Measurements from ENCODE around the gene NXN.
"Not testable (repeated sequence)": the region's sequence is repeated elsewhere in the genome, so short reads cannot be mapped to it uniquely, and the experiment has no call there.

NXN gene

DNA sequence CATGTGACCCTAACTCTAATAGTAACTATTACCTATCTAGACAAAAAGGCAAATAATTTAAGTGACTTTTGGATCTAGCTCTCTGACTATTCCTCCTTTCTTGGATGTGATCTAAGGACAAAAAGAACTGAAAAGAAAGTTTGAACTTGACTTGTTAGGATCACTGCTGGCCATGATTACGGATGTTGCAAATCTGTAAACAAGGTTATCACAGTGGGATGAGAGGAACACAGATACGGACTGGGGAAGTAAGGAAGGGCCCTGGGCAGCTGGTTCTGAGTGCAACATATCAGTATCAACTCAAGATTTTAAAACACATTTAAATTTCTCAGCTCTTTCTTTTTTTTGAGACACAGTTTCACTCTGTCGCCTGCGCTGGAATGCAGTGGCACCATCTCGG lies 118.8 kb downstream of the NXN start:
- DNase-seq (ENCODE audit: low spot score) = no peak

DNA sequence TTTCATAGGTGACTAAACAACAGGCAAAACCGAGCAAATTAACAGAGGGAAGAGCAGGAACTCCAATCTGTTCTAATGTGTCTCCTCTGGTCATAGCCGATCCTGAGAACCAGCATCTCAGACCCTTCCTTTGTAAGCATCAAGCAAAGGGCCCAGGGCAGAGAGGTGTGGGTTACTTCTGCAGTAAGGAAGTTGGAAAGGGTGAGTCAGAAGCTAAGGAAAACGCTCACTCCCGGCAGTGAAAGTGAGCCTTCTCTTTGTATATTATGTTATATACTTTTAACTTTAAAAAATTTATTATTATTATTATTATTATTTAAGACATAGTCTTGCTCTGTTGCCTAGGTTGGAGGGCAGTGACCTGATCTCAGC lies 119.8 kb downstream of the NXN start:
- DNase-seq (ENCODE audit: low spot score) = no peak

DNA sequence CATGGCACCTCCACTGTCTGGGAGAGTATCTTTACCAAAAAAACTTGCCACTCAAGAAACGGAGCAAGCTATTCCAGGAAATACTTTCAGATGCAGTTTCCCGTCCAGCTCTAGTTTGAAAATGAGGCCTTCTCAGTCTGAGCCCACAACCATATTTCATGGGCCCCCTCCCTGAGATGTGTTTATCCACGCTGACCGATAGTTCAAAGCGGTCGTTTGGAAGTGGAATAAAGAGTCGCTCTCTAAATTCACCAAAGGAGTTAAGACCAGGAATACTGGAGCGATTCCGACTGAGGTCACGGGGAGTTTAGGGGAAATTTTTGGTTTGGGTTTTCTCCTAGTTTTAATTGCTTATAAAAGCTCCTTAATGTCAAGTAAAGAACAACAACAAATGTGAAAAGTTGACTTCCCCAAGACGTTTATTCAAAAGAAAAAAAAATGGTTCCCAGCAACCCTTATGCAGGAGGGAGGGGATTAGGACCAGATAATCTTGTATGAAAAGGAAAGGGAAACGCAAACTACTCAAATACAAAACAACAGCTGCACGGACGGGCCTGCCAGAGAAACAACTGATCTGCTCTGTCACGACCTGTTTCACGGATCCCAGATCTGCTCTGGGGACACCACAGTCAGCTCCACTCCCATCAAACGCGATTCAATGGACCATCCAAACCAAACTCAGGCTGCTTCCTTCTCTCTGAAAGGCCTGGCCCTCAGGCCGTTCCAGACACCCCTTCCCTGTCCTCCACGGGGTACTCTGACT lies 120.3 kb downstream of the NXN start:
- no peak for DNase-seq (ENCODE audit: low spot score)

DNA sequence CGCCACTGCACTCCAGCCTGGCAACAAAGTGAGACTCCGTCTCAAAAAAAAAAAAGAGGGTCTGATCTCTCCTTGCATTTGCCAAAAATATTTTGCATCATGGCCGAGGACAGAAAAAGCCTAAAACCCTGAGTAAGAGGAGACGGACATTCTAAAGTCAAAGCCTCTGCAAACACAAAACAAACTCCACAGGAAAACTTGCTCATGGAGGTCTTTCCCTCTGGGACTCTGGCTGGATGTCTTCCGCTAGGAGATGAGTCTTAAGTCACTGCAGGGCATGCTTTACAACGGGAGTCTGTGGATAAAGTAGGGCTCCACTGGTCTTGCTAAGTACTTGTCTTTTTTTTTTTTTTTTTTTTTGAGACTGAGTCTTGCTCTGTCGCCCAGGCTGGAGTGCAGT lies 123.4 kb downstream of the NXN start:
- DNase-seq (ENCODE audit: low spot score) = no peak

DNA sequence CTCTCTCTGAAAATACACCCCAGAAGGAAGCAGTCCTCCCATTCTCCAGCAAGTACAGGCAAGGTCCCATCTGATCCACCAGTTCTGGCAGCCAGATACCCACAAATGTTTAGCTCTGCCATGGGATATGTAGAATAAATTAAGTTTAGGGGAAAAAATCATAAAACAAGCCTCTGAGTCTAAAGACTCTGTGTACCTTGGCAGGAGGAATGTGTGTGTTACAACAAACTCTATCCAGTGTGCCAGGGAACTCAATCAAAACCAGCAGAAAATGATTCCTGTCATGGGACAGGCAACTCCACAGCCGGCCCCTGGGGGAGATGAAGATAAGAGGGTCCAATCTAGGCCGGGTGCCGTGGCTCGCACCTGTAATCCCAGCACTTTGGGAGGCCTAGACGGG lies 124.0 kb downstream of the NXN start:
- no peak for DNase-seq (ENCODE audit: low spot score)

DNA sequence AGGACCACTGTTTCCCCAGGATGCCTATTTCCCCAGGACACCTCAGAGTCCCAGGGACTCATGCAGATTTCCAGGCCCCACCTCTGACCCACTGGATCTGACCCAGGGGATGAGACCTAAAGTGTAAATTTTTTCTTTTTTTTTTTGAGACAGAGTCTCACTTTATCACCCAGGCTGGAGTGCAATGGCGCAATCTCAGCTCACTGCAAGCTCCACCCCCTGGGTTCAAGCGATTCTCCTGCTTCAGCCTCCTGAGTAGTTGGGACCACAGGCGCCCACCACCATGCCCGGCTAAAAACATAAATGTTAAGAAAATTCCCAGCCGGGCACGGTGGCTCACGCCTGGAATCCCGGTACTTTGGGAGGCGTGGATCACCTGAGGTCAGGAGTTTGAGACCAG lies 126.7 kb downstream of the NXN start:
- not testable (repeated sequence) for DNase-seq (ENCODE audit: low spot score)

DNA sequence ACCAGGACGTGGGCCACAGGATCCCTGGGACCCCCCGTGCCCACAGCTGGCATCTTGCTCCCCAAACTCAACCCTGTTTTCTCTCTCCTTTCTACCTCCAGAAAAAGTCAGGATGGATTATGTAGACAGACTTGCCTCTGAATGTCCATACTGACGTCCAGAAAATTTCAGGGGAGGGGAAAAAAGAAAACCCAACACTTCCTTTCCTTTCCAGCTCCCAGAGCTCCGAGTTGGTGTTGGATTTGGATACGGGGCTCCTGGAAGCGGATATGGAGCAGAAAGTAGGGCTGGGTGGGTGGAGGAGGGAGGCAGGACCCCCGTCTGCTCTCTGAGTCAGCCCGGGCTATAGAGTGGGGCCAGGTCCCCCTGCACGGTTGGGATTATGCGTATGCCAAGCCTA lies 127.2 kb downstream of the NXN start:
- no peak for DNase-seq (ENCODE audit: low spot score)

DNA sequence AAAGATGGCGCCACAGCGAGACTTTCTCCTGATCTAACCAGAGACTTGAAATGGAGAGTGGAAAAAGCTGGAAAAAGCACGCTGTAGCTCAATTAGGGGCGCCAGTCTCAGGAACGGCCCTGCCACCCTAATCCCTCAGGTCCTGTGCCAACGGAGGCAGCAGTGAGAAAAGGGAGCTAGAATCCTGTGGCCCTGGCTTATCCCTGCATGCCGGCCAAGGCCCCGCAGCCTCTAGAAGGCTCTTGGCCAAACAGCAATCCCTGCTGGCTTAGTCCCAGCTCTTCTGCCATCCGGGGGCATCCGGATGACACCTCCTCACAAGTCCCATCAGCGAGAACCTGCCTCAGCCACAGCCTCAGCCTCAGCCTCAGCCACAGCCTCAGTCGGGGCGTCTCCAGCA lies 127.7 kb downstream of the NXN start:
- DNase-seq (ENCODE audit: low spot score) = no peak

DNA sequence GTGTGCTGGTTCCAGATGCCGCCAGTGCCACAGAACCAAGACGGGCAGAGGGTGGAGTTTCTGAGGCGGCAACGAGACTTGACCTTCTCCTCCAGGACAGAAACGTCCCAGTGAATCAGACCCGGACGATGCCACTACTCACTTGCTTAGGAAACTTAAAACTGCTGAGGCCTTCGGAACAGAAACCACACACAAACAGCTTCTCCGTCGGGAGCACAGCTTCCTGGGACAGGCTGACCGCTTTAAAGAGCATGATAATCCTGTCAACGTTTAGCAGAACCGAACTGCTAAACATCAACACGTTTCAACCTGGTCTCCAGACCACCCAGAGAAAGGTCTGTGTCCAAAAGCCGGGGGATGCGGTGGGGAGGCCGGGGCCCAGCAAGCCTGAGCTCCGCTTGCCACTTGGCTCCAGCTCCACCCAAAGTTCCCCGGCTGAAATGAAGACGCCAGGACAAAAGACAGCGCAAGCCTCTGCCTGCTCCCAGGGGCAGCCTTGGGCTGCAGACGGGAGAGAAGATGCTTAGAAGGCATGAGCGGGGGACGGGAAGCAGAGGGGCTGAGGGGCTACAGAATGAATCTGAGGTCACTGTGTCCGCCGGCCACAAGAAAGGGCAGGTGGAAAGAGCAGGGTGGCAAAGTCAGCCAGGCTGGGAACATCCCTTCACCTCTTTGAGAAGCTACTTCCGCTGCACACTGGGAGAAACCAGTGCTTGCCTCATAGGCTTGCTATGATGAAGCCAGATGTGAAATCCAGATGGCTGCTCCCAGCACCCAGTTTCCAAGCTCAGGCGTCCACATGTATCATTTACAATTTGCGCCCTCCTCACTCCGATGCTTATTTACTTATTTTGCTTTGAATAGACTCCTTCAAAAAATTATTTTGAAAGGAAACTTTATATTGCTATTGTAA lies 128.5 kb downstream of the NXN start:
- no peak for DNase-seq (ENCODE audit: low spot score)

DNA sequence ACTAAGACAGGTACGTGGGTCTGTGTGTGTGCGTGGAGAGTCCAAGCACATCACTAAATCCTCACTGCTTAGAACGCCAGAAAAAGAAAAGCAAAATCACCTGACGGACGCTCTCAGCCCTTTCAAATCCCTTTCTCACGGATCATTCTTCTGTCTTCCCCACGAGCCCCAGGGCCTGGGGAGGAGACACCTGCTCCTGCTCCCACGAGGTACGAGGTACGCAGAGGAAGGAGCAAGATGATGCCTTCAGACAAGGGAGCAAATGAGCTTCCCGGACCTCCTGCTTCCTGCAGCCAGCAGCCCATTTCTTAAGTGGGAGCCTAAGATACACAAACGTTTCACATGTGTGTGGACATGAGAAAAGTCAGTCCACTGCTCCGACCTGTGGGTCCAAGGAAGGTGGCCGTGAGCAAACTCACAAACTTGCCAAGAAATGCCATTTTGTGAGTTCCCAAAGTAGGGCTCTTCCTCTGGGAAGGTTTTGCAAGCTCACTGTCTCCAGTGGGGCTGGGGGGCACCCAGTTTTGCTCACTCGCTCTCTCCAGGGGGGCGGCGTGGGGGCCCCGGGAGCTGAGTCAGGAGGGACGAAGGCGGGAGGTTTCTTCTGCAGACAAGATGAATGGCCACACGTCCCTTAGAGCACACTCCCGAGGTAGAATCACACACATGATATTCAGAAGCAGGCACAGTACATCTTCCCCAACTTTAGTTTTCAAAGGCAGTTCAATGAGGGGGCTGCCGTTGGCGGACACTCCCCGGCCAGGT lies 129.3 kb downstream of the NXN start:
- DNase-seq (ENCODE audit: low spot score) = no peak

DNA sequence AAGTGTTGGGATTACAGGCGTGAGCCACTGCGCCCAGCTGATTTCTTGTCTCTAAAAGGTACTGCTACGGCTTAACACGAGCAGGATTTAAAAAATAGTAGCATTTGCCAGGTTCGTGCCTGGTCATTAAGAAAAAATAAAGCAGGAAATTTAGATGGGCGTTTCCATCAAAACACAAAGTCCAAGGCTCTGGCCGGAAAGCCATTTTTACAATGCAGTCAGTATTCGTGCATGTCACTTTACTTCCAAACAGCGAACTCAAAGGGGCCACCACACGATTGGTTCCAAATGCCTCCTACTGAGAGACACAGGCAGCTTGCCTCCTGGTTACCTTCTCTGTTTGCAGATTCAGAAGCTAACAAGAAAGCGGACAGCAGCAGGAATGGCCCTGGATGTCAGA lies 131.2 kb downstream of the NXN start:
- no peak for DNase-seq (ENCODE audit: low spot score)

DNA sequence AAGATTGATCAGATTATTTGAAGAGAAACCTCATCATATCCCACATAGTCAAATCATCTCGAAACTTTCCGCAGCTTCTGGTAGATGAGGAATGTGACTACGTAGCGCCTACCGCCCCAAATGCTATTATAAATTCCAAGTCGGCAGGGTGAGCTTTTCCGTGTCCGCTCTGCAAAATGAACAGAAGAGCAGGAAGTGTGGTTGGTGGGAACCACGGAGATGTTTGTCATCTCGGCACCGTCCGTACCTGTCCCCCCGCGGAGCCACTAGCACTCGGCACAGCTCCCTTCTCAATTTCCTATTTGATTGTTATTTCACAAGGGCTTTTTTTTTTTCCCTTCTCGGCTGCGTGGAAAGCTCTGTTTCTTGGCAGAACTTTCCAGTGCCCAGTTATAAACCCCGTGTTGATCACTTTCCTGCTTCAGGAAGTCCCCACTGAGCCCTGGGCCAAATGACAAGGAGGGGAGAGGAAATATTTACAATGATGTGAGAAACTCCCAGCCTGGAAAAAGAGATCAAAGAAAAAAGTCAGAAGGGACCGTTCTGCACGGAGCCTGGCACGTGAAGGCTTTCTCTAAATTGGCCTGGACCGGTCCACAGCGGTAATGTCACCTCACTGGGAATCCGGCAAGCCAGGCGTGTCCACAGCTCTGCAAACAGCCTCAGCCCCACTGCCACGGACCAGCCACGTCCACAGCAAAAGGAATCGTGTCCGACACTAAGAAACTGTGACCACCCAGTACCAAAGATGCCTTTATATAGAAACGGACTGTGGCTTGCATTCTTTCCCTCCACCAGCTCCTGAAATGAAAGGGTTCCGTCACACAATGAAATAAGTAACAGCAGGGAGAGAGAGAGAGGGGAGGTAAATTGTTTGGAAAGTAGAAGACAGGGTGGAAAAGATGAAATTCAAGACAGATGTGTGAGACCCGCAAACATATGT lies 132.4 kb downstream of the NXN start:
- no peak for DNase-seq (ENCODE audit: low spot score)

DNA sequence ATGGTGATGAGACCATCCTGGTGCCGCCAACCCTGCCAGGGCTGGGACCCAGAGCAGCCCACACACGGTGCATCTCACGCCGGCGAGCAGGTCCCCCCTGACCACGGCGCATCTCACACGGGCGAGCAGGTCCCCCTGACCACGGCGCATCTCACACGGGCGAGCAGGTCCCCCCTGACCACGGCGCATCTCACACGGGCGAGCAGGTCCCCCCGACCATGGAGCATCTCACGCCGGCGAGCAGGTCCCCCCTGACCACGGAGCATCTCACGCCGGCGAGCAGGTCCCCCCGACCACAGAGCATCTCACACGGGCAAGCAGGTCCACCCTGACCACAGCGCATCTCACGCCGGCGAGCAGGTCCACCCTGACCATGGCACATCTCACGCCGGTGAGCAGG lies 138.3 kb downstream of the NXN start:
- no peak for DNase-seq (ENCODE audit: low spot score)

DNA sequence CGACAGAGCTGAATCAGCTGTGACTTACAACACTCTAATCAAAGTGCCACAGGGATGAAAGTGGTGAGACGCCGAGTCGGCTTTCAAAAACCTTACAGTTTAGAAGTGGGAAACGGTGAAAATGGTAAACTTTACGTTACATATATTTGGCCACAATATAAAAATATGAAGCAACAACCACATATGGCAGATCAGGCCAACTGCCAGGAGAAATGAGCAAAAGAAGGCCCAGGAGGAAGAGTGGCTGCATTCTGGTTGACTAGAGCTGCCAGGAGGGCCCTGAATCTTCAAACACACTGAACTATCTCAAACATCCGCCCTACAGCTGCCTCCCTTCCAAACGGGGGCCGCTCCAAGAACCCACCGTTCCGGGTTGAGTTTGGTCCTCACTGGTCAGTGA lies 141.1 kb downstream of the NXN start:
- no peak for DNase-seq (ENCODE audit: low spot score)

DNA sequence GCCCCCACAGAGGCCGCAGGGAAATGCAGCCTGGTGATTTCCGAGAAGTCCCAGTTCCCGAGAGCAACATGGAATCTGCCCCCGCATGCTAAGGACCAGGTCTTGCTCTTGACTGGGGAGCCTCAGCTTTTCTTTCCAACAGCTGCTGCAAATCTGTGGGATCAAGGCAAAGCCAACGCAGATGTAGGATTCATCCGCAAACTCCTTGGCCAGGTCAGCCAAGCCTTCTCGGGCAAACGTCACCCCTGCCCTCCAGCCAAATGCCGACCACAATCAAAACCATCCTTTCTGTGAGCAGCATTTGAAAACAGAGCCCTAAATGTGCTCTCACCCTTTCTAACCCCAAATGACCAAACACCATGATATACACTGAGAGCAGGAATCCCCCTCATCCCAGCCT lies 143.4 kb downstream of the NXN start:
- DNase-seq (ENCODE audit: low spot score) = no peak

DNA sequence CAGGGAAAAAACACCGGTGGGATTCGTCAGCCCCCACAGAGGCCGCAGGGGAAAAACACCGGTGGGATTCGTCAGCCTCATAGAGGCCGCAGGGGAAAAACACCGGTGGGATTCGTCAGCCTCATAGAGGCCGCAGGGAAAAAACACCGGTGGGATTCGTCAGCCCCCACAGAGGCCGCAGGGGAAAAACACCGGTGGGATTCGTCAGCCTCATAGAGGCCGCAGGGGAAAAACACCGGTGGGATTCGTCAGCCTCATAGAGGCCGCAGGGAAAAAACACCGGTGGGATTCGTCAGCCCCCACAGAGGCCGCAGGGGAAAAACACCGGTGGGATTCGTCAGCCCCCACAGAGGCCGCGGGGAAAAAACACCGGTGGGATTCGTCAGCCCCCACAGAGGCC lies 143.9 kb downstream of the NXN start:
- DNase-seq (ENCODE audit: low spot score) = not testable (repeated sequence)

DNA sequence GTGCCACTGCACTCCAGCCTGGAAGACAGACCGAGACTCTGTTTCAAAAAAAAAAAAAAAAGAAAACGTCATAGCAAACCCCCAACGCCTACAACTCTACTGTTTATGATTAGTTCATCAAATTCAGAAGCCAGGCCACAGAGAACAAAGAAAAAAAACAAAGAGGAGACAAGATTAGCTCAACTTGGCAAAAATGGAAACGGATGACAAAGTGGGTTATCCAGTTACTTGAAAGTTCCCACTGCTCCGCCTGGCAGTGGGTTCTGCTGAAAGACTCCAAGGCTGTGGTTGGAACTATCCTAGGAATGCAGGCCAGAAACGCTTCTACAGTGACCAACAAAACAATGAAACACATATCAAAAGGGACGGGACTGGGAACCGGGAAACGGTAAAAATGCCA lies 144.3 kb downstream of the NXN start:
- no peak for DNase-seq (ENCODE audit: low spot score)

DNA sequence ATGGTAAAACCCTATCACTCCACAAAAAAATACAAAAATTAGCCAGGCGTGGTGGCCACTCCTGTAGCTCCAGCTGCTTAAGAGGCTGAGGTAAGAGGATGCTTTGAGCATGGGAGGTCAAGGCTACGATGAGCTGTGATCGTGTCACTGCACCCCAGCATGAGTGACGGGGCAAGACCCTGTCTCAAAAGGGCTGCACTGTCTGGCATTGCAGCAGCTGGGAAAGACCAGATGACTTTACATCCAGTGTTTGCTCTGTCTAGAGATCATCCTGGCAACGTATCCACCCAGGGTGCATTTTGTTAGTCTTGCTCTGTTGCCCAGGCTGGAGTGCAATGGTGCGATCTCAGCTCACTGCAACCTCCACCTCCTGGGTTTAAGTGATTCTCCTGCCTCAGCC lies 145.4 kb downstream of the NXN start:
- no peak for DNase-seq (ENCODE audit: low spot score)

DNA sequence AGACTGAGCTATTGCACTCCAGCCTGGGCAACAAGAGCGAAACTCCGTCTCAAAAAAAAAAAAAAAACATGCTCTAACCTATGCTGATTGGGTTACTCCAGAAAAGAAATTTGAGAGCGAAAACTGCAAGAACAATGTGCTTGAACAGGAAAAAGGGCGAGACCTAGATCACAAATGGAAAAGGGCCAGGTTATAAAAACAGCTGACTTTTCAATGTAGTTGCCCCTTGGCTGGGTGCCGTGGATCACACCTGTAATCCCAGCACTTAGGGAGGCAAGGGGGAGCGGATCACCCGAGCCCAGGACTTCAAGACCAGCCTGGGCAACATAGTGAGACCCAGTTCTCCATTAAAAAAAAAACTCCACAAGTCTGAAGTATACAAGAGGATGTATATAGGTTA lies 148.6 kb downstream of the NXN start:
- DNase-seq (ENCODE audit: low spot score) = no peak

DNA sequence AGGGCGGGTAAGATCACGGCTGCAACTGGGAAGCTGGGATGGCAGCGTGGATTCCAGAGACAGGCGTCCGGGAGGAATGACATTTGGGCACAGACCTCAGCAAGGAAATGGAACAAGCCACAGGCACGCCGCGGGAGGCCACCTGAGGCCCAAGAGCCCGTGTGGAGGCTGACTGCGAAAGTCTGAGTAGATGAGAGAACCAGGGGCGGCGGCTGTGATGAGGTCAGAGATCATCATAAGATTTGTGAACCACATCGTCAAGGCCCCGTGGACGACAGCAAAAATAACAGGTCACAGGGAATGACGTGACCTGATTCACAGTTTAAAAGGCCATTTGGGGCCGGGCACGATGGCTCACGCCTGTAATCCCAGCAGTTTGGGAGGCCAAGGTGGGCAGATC lies 149.2 kb downstream of the NXN start:
- DNase-seq (ENCODE audit: low spot score) = no peak

DNA sequence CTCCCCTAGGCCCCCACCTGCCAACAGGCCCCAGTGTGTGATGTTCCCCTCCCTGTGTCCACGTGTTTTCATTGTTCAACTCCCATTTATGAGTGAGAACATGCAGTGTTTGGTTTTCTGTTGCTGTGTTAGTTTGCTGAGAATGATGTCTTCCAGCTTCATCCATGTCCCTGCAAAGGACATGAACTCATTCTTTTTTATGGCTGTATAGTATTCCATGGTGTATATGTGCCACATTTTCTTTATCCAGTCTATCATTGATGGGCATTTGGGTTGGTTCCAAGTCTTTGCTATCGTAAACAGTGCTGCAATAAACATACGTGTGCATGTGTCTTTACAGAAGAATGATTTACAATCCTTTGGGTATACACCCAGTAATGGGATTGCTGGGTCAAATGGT lies 150.0 kb downstream of the NXN start:
- DNase-seq (ENCODE audit: low spot score) = not testable (repeated sequence)

DNA sequence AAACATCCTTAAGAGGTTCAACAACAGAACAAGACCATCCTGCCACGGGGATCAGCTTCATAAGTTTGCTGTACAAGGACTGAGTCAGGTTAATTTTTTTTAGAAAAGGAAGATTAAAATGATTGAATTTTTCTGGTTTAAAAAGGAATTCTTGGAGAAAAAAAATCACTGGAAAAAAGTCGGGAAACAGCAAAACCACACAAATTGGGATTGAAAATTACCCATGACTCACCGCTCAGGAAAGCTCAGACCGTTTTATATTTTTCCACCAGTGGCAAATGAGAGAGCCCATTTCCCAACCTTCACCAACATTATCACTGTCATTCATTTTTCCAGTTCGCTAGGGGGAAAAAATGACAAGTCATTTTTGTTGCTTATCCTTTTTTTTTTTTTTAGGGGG lies 150.8 kb downstream of the NXN start:
- DNase-seq (ENCODE audit: low spot score) = no peak
